Subcutaneous adipose tissue (tissue), 4 donors: ENCODE results near the gene EZR. TPM values are rescaled to one million over a fixed set of nuclear protein-coding genes. Genes with fewer than 3 reads are reported as not detected.

Experiments used
- CTCF ChIP-seq: fragments of 450-650 bp; IDR thresholded peaks from one replicate; pipeline ENCODE4 v1.5.1; 2016; ENCODE audit warnings: low read depth, mild to moderate bottlenecking, control low read depth, antibody characterized with exemption, moderate library complexity
- total RNA-seq, 4 donors: library from RNA; depleted of rRNA; stranded (reverse); fragments of >200 nt; gene quantifications; one replicate each; pipeline ENCODE4 v1.1.0, GENCODE V29; 2016

EZR gene
- total RNA-seq, 4 donors from 2014 or later: 28.6 to 40.3 (median 33.7) TPM

DNA sequence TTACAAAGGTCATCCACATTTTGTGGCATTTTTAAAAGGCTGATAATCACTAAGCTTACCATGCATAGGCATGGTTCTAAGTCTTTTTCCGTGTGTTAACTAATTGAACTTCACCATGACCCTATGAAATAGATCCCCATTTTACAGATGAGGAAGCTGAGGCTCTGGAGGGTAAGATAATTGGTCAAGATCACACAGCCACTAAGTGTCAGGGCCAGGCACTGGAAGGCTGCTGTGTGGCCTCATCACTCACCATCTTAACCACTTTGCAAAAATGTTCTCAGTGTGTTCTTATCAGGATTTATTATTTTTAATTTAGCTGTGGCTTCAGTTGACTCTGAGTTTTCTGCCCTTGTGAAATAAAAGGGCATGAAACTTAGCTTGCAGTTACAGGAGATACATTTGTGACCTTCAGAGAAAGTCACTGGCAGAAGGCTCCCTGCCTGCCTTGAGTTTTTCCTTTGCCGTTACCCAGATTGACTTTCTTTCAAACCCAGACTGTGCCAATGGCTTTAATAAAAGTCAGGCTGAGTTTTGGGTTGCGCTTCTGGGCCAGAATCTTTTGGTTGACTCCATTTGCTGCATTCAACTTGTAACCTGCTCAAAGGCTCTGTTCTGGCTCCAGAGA is 82.0 kb downstream of the EZR start:
- no peak for TF ChIP-seq CTCF

DNA sequence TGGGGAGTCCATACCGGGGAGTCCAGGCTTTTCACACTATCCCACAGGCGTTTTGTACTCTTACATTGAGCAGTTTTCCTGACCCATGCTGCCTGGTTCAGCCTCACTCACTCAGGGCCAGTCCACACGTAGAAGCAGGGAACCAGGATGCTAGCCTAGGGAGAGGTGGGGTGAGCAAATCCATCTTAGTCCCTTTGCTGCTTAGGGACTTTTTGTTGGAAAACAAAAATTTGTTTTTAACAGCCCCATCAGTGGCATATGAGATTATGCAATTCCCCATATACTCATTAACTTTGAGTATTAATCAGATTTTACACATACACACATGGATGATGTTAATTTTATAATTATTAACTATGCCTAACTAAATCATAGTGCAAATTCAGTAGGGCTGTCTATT is 84.2 kb downstream of the EZR start:
- no peak for TF ChIP-seq CTCF

- TF ChIP-seq CTCF: no peak
Measured at GRCh38 chr6:158730541-158730907, 88.6 kb downstream of the EZR start.

DNA sequence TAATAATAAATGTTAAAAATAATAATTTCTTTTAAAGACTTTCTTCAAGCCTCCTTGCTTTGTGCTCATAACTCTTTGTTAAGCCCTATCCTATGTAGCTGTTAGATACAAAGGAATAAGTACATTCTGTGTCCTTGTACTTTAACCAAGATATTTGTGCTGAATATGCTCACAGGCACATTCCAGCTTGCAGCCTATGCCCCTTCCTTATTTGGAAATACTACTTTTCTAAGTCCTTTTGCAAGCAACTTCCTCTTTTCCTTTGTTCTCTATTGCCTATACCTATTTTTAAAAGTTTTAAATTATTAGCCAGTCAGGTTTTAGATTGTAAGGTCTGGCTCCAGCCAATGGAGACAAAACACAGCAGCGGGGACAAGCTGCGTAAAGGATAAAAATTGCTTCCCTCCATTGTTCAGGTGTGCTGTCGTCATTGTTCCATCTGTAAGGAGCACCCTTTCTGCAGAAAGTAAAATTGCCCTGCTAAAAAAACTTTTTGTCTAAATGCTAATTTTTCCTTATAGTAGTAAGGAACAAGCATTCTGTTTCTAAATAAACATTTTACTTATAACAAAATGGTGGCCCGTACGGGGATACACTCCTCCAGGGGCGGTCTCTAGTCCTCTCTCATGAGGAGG is 89.1 kb downstream of the EZR start:
- TF ChIP-seq CTCF: no peak

DNA sequence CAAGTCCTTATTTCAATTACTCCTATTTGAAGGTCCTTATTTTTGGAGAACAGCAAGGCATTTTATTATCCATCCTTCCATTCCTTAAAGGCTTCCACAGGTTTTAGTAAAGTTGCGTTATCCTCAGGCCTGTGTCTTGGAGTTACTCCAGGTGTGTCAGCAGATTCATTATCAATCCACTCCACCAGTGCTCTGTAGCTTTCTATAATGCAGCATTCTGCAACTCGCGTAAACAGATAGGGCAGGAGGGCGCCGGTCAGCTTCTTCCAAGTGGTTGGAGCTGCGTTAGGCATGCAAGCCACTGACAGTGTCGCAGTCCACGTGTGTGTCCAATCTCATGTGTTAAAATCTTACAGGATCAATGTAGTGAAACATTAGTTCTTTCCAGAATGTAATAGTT is 93.5 kb downstream of the EZR start:
- TF ChIP-seq CTCF: no peak

GRCh38 chr6:158722176-158722729 is 96.9 kb downstream of the EZR start:
- TF ChIP-seq CTCF: no peak

- TF ChIP-seq CTCF: no peak
Measured at GRCh38 chr6:158718461-158719046, 100.6 kb downstream of the EZR start.
